ENCODE results near the gene ILF3. TPM values are rescaled to one million over a fixed set of nuclear protein-coding genes. Genes with fewer than 3 reads are reported as not detected.

Gene ILF3
- total RNA-seq, 1 experiment from 2014 or later: 267 TPM

- CTCF ChIA-PET: interaction anchor here (0.6 kb wide), 1 partner anchor 130 kb away, joined by 3 read pairs; no protein-coding TSS in a partner anchor
- Mint-ChIP-seq H3K36me3 (ENCODE audit: insufficient read depth, unreplicated experiment) (peaks cover 58% of the 10 kb centered on the region), H3K4me1 (ENCODE audit: low read depth, unreplicated experiment) (peaks cover 7% of the 10 kb centered on the region), H3K27ac (ENCODE audit: unreplicated experiment) (peak overlapping the region; percentile 96), H3K4me3 (ENCODE audit: low read depth, unreplicated experiment) (peak overlapping the region; percentile 82), H3K9me3 (ENCODE audit: low read depth, unreplicated experiment) (no peaks in the 10 kb centered on the region), H3K27me3 (ENCODE audit: unreplicated experiment) (no peaks in the 10 kb centered on the region)
- no TSS peak for BruUV-seq (replicated peaks)
- intact Hi-C loops (cut with micrococcal nuclease; ENCODE audit: unreplicated experiment): no loop called here
- no peak for TF ChIP-seq CTCF (IDR thresholded peaks at IDR 0.05; ENCODE audit: unreplicated experiment)
- DNase-seq: peak; percentile 41
Observed at GRCh38 chr19:10654610-10655456, 687 bp downstream of the ILF3 start.

GRCh38 chr19:10655457-10656312 is 1.5 kb downstream of the ILF3 start:
- Mint-ChIP-seq H3K27me3 (ENCODE audit: unreplicated experiment) (no peaks in the 10 kb centered on the region), H3K4me3 (ENCODE audit: low read depth, unreplicated experiment) (peak overlapping the region; percentile 82), H3K4me1 (ENCODE audit: low read depth, unreplicated experiment) (peaks cover 7% of the 10 kb centered on the region), H3K36me3 (ENCODE audit: insufficient read depth, unreplicated experiment) (peaks cover 58% of the 10 kb centered on the region), H3K9me3 (ENCODE audit: low read depth, unreplicated experiment) (no peaks in the 10 kb centered on the region), H3K27ac (ENCODE audit: unreplicated experiment) (peak overlapping the region; percentile 96)
- TF ChIP-seq CTCF (IDR thresholded peaks at IDR 0.05; ENCODE audit: unreplicated experiment): no peak
- TSS peak; percentile 38 for BruUV-seq (replicated peaks)
- CTCF ChIA-PET: no interaction called here
- intact Hi-C loops (cut with micrococcal nuclease; ENCODE audit: unreplicated experiment): no loop called here
- DNase-seq: peak; percentile 4

- Mint-ChIP-seq H3K4me3 (ENCODE audit: low read depth, unreplicated experiment) (no peak overlapping the region), H3K27me3 (ENCODE audit: unreplicated experiment) (no peaks in the 10 kb centered on the region), H3K36me3 (ENCODE audit: insufficient read depth, unreplicated experiment) (peaks cover 42% of the 10 kb centered on the region), H3K27ac (ENCODE audit: unreplicated experiment) (no peak overlapping the region), H3K9me3 (ENCODE audit: low read depth, unreplicated experiment) (no peaks in the 10 kb centered on the region), H3K4me1 (ENCODE audit: low read depth, unreplicated experiment) (peaks cover 16% of the 10 kb centered on the region)
- DNase-seq: no peak
- TF ChIP-seq CTCF (IDR thresholded peaks at IDR 0.05; ENCODE audit: unreplicated experiment): no peak
- intact Hi-C loops (cut with micrococcal nuclease; ENCODE audit: unreplicated experiment): no loop called here
- no TSS peak for BruUV-seq (replicated peaks)
- CTCF ChIA-PET: interaction anchor here (0.6 kb wide), 1 partner anchor 204 kb away, joined by 3 read pairs; no protein-coding TSS in a partner anchor
Observed at GRCh38 chr19:10660346-10660745, 6.2 kb downstream of the ILF3 start.

- Mint-ChIP-seq H3K4me3 (ENCODE audit: low read depth, unreplicated experiment) (no peak overlapping the region), H3K27me3 (ENCODE audit: unreplicated experiment) (no peaks in the 10 kb centered on the region), H3K27ac (ENCODE audit: unreplicated experiment) (no peak overlapping the region), H3K9me3 (ENCODE audit: low read depth, unreplicated experiment) (no peaks in the 10 kb centered on the region), H3K36me3 (ENCODE audit: insufficient read depth, unreplicated experiment) (peaks cover 35% of the 10 kb centered on the region), H3K4me1 (ENCODE audit: low read depth, unreplicated experiment) (peaks cover 9% of the 10 kb centered on the region)
- no peak for TF ChIP-seq CTCF (IDR thresholded peaks at IDR 0.05; ENCODE audit: unreplicated experiment)
- intact Hi-C loops (cut with micrococcal nuclease; ENCODE audit: unreplicated experiment): no loop called here
- no TSS peak for BruUV-seq (replicated peaks)
- DNase-seq: no peak
- CTCF ChIA-PET: no interaction called here
Observed at GRCh38 chr19:10661946-10662345, 7.8 kb downstream of the ILF3 start.

All from Calu3 (cell line).